Loucy (cell line): ENCODE measurements around the gene HSPA12A.

Source experiments
- CTCF ChIP-seq: fragments of 200-600 bp; sonication (generic); conservative IDR thresholded peaks from 2 replicates; pipeline ENCODE4 v1.5.1; 2014; ENCODE audit warnings: mild to moderate bottlenecking, antibody characterized with exemption, low read length
- EZH2phosphoT487 ChIP-seq: fragments of 200-600 bp; IDR thresholded peaks from 2 replicates; pipeline ENCODE4 v1.6.1; 2018; ENCODE audit warnings: antibody characterized with exemption, mild to moderate bottlenecking, moderate library complexity, borderline replicate concordance

GRCh38 chr10:116784035-116784434 lies 41.7 kb upstream of the HSPA12A start:
- TF ChIP-seq CTCF (no peak), EZH2phosphoT487 (no peak)
